H9 (cell line): ENCODE results near the gene GPR68. TPM values are rescaled to one million over a fixed set of nuclear protein-coding genes. Genes with fewer than 3 reads are reported as not detected.

Experiments
- DNase-seq: peaks from one replicate; pipeline ENCODE4 v3.0.0-alpha.2; 2017
- H2AFZ ChIP-seq: one replicate; pipeline ENCODE4 v1.6.1; 2013; ENCODE audit warnings: mild to moderate bottlenecking, low read length, control low read depth, moderate library complexity
- H2AK5ac ChIP-seq: 2 replicates; pipeline ENCODE4 v1.6.1; 2013; ENCODE audit warnings: low read length, control low read depth, mixed read lengths; ENCODE audit not compliant: insufficient read length
- H2BK120ac ChIP-seq: one replicate; pipeline ENCODE4 v1.6.1; 2013; ENCODE audit warnings: low read depth, mild to moderate bottlenecking, low read length, control low read depth, inconsistent platforms; ENCODE audit not compliant: poor library complexity, severe bottlenecking
- H2BK12ac ChIP-seq: 2 replicates; pipeline ENCODE4 v1.6.1; 2013; ENCODE audit warnings: low read length, control low read depth, mixed read lengths, low read depth; ENCODE audit not compliant: insufficient read length
- H2BK15ac ChIP-seq: 2 replicates; pipeline ENCODE4 v1.6.1; 2013; ENCODE audit warnings: low read depth, low read length, control low read depth
- H2BK20ac ChIP-seq: one replicate; pipeline ENCODE4 v1.6.1; 2013; ENCODE audit warnings: low read depth, mild to moderate bottlenecking, low read length, control low read depth, inconsistent platforms; ENCODE audit not compliant: poor library complexity, severe bottlenecking
- H2BK5ac ChIP-seq: 2 replicates; pipeline ENCODE4 v1.6.1; 2013; ENCODE audit warnings: low read length, control low read depth, mixed read lengths; ENCODE audit not compliant: insufficient read length
- H3K14ac ChIP-seq: 2 replicates; pipeline ENCODE4 v1.6.1; 2013; ENCODE audit warnings: low read length, control low read depth; ENCODE audit not compliant: insufficient read depth
- H3K18ac ChIP-seq: 2 replicates; pipeline ENCODE4 v1.6.1; 2013; ENCODE audit warnings: low read depth, mild to moderate bottlenecking, mixed read lengths, low read length, control low read depth; ENCODE audit not compliant: insufficient read length
- H3K23ac ChIP-seq: 2 replicates; pipeline ENCODE4 v1.6.1; 2013; ENCODE audit warnings: low read length, control low read depth, mixed read lengths, low read depth; ENCODE audit not compliant: insufficient read length
- H3K23me2 ChIP-seq: 2 replicates; pipeline ENCODE4 v1.6.1; 2013; ENCODE audit warnings: low read depth, mild to moderate bottlenecking, mixed read lengths, low read length, control low read depth; ENCODE audit not compliant: insufficient read length, poor library complexity, severe bottlenecking
- H3K27ac ChIP-seq: 2 replicates; pipeline ENCODE4 v1.5.1; 2013; ENCODE audit warnings: low read length, control low read depth, mixed read lengths, low read depth; ENCODE audit not compliant: insufficient read length
- H3K27me3 ChIP-seq: 2 replicates; pipeline ENCODE4 v1.6.1; 2013; ENCODE audit warnings: low read length, control low read depth, inconsistent platforms; ENCODE audit not compliant: insufficient read depth
- H3K4ac ChIP-seq: 2 replicates; pipeline ENCODE4 v1.6.1; 2013; ENCODE audit warnings: low read depth, mild to moderate bottlenecking, control low read depth, inconsistent platforms, low read length, moderate library complexity
- H3K4me1 ChIP-seq: 2 replicates; pipeline ENCODE4 v1.6.1; 2013; ENCODE audit warnings: low read length, control low read depth, inconsistent platforms; ENCODE audit not compliant: insufficient read depth
- H3K4me2 ChIP-seq: 2 replicates; pipeline ENCODE4 v1.6.1; 2013; ENCODE audit warnings: low read length, control low read depth, mixed read lengths; ENCODE audit not compliant: insufficient read length, insufficient read depth
- H3K56ac ChIP-seq: 2 replicates; pipeline ENCODE4 v1.6.1; 2013; ENCODE audit warnings: low read depth, mild to moderate bottlenecking, mixed read lengths, low read length, control low read depth; ENCODE audit not compliant: insufficient read length
- H3K79me1 ChIP-seq: 2 replicates; pipeline ENCODE4 v1.6.1; 2013; ENCODE audit warnings: low read depth, mild to moderate bottlenecking, moderate library complexity, low read length, control low read depth, inconsistent platforms; ENCODE audit not compliant: insufficient read depth, poor library complexity, severe bottlenecking
- H3K79me2 ChIP-seq: 2 replicates; pipeline ENCODE4 v1.6.1; 2013; ENCODE audit warnings: low read length, control low read depth, inconsistent platforms; ENCODE audit not compliant: insufficient read depth
- H3K9ac ChIP-seq: 2 replicates; pipeline ENCODE4 v1.6.1; 2013; ENCODE audit warnings: low read length, control low read depth, mixed read lengths; ENCODE audit not compliant: insufficient read length; ENCODE audit errors: extremely low read depth
- H3K9me3 ChIP-seq: one replicate; pipeline ENCODE4 v1.6.1; 2013; ENCODE audit warnings: low read depth, low read length, inconsistent platforms; ENCODE audit not compliant: control insufficient read depth
- H3T11ph ChIP-seq: one replicate; pipeline ENCODE4 v1.6.1; 2013; ENCODE audit warnings: mild to moderate bottlenecking, low read length, control low read depth, inconsistent platforms
- H4K20me1 ChIP-seq: one replicate; pipeline ENCODE4 v1.6.1; 2013; ENCODE audit not compliant: control insufficient read depth, insufficient read length, insufficient read depth
- H4K5ac ChIP-seq: 2 replicates; pipeline ENCODE4 v1.6.1; 2013; ENCODE audit warnings: low read depth, mild to moderate bottlenecking, mixed read lengths, low read length, control low read depth; ENCODE audit not compliant: insufficient read length
- H4K8ac ChIP-seq: replicated peaks from 2 replicates; pipeline ENCODE4 v1.6.1; 2013; ENCODE audit warnings: low read length, control low read depth, mixed read lengths, low read depth; ENCODE audit not compliant: insufficient read length
- H4K91ac ChIP-seq: 2 replicates; pipeline ENCODE4 v1.6.1; 2013; ENCODE audit warnings: low read depth, mild to moderate bottlenecking, moderate library complexity, mixed read lengths, low read length, control low read depth; ENCODE audit not compliant: insufficient read length
- H3K27ac Mint-ChIP-seq, 3 experiments: 2 replicates in 2 of 3; 3 replicates in 1 of 3; pipeline ENCODE4 v1.8.0; 2020 to 2021; ENCODE audit warnings: mixed read lengths in 3 of 3, mild to moderate bottlenecking in 1 of 3, moderate library complexity in 1 of 3
- H3K27me3 Mint-ChIP-seq: 2 replicates; pipeline ENCODE4 v1.8.0; 2021; ENCODE audit warnings: low read depth, mild to moderate bottlenecking, moderate library complexity, mixed read lengths
- H3K36me3 Mint-ChIP-seq, 3 experiments: 2 replicates in 2 of 3; 3 replicates in 1 of 3; pipeline ENCODE4 v1.8.0; 2020 to 2021; ENCODE audit warnings: low read depth in 3 of 3, mixed read lengths in 3 of 3; ENCODE audit not compliant: insufficient read depth in 1 of 3
- H3K4me1 Mint-ChIP-seq, 2 experiments: 2 replicates each; pipeline ENCODE4 v1.8.0; 2020; ENCODE audit warnings: mixed read lengths in 2 of 2
- H3K4me3 Mint-ChIP-seq, 2 experiments: 2 replicates in 1 of 2; 3 replicates in 1 of 2; pipeline ENCODE4 v1.8.0; 2020 to 2021; ENCODE audit warnings: mild to moderate bottlenecking in 2 of 2, mixed read lengths in 2 of 2, moderate library complexity in 1 of 2
- H3K9me3 Mint-ChIP-seq, 2 experiments: 2 replicates in 1 of 2; 3 replicates in 1 of 2; pipeline ENCODE4 v1.8.0; 2020; ENCODE audit warnings: mild to moderate bottlenecking in 2 of 2, mixed read lengths in 2 of 2, moderate library complexity in 1 of 2
- CTCF ChIP-seq: fragments of 200-600 bp; sonication (generic); conservative IDR thresholded peaks from 3 replicates; pipeline ENCODE4 v1.8.0; 2021; ENCODE audit warnings: antibody characterized with exemption, mild to moderate bottlenecking
- WGBS: extraction: QIAGEN DNeasy Blood & Tissue Kit; methylation state at CpG from one replicate; pipeline ENCODE4 v1.1.7; 2013; ENCODE audit warnings: missing lambda C conversion rate, low lambda C conversion rate, mixed read lengths; ENCODE audit not compliant: insufficient read length; ENCODE audit errors: extremely low coverage; 5-methylcytosine and 5-hydroxymethylcytosine counted together
- total RNA-seq: library from RNA; stranded (reverse); gene quantifications from 2 replicates; pipeline ENCODE4 v1.2.1, GENCODE V29; 2021

The GPR68 gene
- total RNA-seq, 1 experiment from 2014 or later: 0.33 TPM

- Histone ChIP-seq H3K18ac (no peak overlapping the region), H3K14ac (no peak overlapping the region), H3K23ac (no peak overlapping the region), H3T11ph (no peak overlapping the region), H3K56ac (no peak overlapping the region), H4K91ac (no peak overlapping the region), H2BK120ac (no peak overlapping the region), H4K5ac (no peak overlapping the region), H2BK12ac (no peak overlapping the region), H4K20me1 (no peaks in the 10 kb centered on the region), H3K4ac (no peak overlapping the region), H2AFZ (no peak overlapping the region), H3K79me1 (no peaks in the 10 kb centered on the region), H3K9ac (no peak overlapping the region), H3K4me2 (no peak overlapping the region), H4K8ac (no peak overlapping the region), H2AK5ac (no peak overlapping the region), H2BK15ac (no peak overlapping the region), H2BK20ac (no peak overlapping the region), H3K27ac (no peak overlapping the region), H3K79me2 (no peaks in the 10 kb centered on the region), H3K4me1 (no peaks in the 10 kb centered on the region), H3K27me3 (no peaks in the 10 kb centered on the region), H2BK5ac (no peak overlapping the region), H3K23me2 (peaks cover 5% of the 10 kb centered on the region), H3K9me3 (no peaks in the 10 kb centered on the region)
- H3K27ac Mint-ChIP-seq: 0 out of 7 replicates have a peak overlapping the region, but pooled peaks of 1 of the 3 experiments have one; percentile 40
- no CpG with 5 or more reads among the region's 9 CpGs for WGBS
- no peaks in the 10 kb centered on the region for H3K9me3 Mint-ChIP-seq
- 0 out of 3 replicates have a peak, but pooled peaks have one; percentile 22 for TF ChIP-seq CTCF
- H3K27me3 Mint-ChIP-seq: no peaks in the 10 kb centered on the region
- no peak for DNase-seq
- H3K36me3 Mint-ChIP-seq: peaks cover 10 to 27% (median 14%) of the 10 kb centered on the region in 3 experiments
- H3K4me1 Mint-ChIP-seq: peaks cover 0 to 8% of the 10 kb centered on the region in 2 experiments; a peak in 1 of 4 replicates
- no peak overlapping the region for H3K4me3 Mint-ChIP-seq
These were observed 27.1 kb upstream of the GPR68 start for GRCh38 chr14:91271639-91272038.
